Uterus (tissue), 4 donors: ENCODE data around the gene EEF1AKMT3. TPM values are rescaled to one million over a fixed set of nuclear protein-coding genes. Genes with fewer than 3 reads are reported as not detected.

ENCODE experiments used
- DNase-seq, 2 donors: peaks; one replicate each; pipeline ENCODE4 v3.0.0-alpha.2; 2019 to 2020
- H3K27ac ChIP-seq, 2 donors: fragments of 200-600 bp; sonication (generic); 1 replicate in 1 of 2; 2 replicates in 1 of 2; pipeline ENCODE4 v1.5.1; 2016 to 2018
- H3K27me3 ChIP-seq, 2 donors: fragments of 200-600 bp; sonication (generic); one replicate each; pipeline ENCODE4 v1.5.1; 2018 to 2019; ENCODE audit warnings: control low read depth in 1 of 2
- H3K36me3 ChIP-seq, 2 donors: fragments of 200-600 bp; sonication (generic); one replicate each; pipeline ENCODE4 v1.5.1; 2019; ENCODE audit warnings: control low read depth in 1 of 2
- H3K4me1 ChIP-seq, 2 donors: fragments of 200-600 bp; sonication (generic); one replicate each; pipeline ENCODE4 v1.5.1; 2018 to 2019; ENCODE audit warnings: control low read depth in 1 of 2
- H3K4me3 ChIP-seq, 2 donors: fragments of 200-600 bp; sonication (generic); 1 replicate in 1 of 2; 2 replicates in 1 of 2; pipeline ENCODE4 v1.5.1; 2018 to 2019; ENCODE audit warnings: mild to moderate bottlenecking in 1 of 2
- H3K9me3 ChIP-seq, 2 donors: fragments of 200-600 bp; sonication (generic); one replicate each; pipeline ENCODE4 v1.5.1; 2019; ENCODE audit warnings: control low read depth in 1 of 2
- POLR2A ChIP-seq, 2 donors: fragments of 450-650 bp; IDR thresholded peaks; one replicate each; pipeline ENCODE4 v1.6.1; 2016; ENCODE audit warnings: antibody characterized with exemption in 2 of 2, mild to moderate bottlenecking in 1 of 2, moderate library complexity in 1 of 2
- intact Hi-C: fragments of 100-400 bp; cut with DNase I; formaldehyde crosslinking; loops from one replicate; pipeline ENCODE4 v1.15.1; 2023; ENCODE audit warnings: low total_unique reads
- total RNA-seq, 4 donors: library from RNA; depleted of rRNA in 3 of 4; stranded (reverse); fragments of >200 nt in 3 of 4; gene quantifications; one replicate each; pipeline versions ENCODE4 v1.1.0 to v1.2.4, GENCODE V29; 2014 to 2023
- TF ChIP-seq, protein P1 (sequence below), 4 experiments: fragments of 200-600 bp in 2 of 4; fragments of 450-650 bp in 2 of 4; sonication (generic) in 2 of 4; IDR thresholded peaks; one replicate each; pipeline ENCODE4 v1.5.1; 2016 to 2019; ENCODE audit warnings: antibody characterized with exemption in 4 of 4, mild to moderate bottlenecking in 2 of 4, moderate library complexity in 1 of 4
- donor health status: DM: yes; HTN: yes; CAD: no.

Gene EEF1AKMT3
- total RNA-seq, 4 donors from 2014 or later, result 2.3 to 15.5 (median 11.5) TPM

DNA sequence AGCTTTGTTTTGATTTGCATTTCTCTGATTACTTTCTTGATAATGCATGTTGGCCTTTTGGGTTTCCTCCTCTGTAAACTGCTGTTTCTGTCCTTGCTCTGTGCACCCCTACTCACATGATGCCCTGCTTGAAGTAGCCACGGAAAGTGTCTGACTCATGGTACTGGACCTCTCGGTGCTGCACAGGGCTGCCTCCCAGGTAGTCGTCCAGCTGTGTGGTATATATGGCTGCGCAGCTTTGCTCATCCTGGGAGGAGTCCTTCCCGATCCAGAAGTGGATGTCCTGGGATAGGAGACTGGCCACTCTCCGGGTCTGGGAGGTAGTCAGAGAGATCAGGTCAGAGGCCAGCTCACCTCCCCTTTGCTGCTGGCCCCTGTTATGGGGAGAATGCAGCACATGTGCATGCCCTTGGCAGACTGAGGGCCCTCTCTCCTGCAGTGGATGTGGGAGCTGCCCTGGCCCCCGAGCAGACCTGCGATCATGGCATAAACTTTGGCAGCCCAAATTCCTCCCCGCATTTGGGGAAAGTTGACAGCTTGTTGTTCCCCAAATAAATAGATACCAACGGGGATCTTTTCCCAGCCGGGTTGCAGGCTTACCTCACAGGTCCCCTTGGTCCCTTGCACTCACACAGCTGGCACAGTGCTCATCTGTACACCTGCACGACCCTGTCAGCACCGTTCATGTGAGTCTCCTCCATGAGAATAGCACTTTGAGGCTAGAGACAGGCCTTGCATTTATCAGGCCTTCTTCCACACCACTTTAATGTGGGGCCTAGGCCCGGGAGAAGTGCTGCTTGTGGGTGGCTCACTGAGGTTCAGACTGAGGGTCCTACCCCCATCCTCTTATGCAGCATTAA is 40.9 kb downstream of the EEF1AKMT3 start:
- TF ChIP-seq POLR2A (IDR thresholded peaks at IDR 0.05), result no peak
- TF ChIP-seq, protein P1, sequence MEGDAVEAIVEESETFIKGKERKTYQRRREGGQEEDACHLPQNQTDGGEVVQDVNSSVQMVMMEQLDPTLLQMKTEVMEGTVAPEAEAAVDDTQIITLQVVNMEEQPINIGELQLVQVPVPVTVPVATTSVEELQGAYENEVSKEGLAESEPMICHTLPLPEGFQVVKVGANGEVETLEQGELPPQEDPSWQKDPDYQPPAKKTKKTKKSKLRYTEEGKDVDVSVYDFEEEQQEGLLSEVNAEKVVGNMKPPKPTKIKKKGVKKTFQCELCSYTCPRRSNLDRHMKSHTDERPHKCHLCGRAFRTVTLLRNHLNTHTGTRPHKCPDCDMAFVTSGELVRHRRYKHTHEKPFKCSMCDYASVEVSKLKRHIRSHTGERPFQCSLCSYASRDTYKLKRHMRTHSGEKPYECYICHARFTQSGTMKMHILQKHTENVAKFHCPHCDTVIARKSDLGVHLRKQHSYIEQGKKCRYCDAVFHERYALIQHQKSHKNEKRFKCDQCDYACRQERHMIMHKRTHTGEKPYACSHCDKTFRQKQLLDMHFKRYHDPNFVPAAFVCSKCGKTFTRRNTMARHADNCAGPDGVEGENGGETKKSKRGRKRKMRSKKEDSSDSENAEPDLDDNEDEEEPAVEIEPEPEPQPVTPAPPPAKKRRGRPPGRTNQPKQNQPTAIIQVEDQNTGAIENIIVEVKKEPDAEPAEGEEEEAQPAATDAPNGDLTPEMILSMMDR (IDR thresholded peaks at IDR 0.05), result no peak
- H3K4me3 ChIP-seq, result no peak overlapping the region
- H3K27me3 ChIP-seq, result no peaks in the 10 kb centered on the region
- no peaks in the 10 kb centered on the region for H3K36me3 ChIP-seq
- intact Hi-C loops, result no loop called here
- H3K4me1 ChIP-seq, result peaks cover 0 to 14% of the 10 kb centered on the region in 2 donors
- no peaks in the 10 kb centered on the region for H3K9me3 ChIP-seq
- H3K27ac ChIP-seq, result no peak overlapping the region
- DNase-seq, result no peak

DNA sequence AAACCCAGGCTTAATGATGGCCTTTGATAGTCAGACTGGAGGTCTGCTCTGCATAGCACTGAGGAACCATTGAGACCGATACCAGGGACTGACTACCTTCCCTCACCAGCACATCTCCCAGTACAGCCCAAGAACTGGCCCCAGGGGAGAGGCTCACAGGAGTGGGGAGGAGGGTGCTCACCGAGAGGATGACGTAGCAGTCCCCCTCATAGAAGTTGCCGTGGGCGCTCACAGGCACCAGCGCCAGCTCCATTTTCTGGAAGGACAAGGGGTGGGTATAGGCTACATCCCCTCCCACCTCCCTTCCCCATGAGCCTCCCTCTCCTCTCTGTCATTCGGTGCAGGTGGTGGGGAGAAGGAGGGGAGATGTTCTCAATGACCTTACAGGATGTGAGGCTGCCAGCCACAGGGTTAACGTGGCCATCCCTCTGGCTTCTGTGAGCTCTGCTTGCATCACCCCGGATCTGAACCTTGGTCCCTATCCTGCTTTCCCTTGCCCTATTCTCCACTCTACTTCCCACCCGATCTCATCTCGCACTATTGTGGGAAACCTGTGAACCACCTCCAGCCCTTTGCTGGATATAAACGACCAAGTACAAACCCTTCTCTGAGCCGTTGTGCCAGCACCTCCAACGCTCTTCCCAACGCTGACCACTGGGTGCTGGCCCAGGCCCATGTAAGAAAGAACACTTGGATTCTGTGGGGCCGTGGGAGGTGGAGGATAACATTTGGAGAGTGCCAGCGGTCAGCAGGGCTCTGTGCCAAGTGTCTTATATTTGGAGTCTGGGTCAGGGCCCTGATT is 41.8 kb downstream of the EEF1AKMT3 start:
- intact Hi-C loops, result no loop called here
- Histone ChIP-seq H3K27ac (peak overlapping the region in 1 of 2 donors; percentile 43), H3K9me3 (no peaks in the 10 kb centered on the region), H3K4me3 (no peak overlapping the region), H3K27me3 (no peaks in the 10 kb centered on the region), H3K36me3 (no peaks in the 10 kb centered on the region), H3K4me1 (peaks cover 0 to 14% of the 10 kb centered on the region in 2 donors)
- TF ChIP-seq POLR2A (IDR thresholded peaks at IDR 0.05), result no peak
- TF ChIP-seq, protein P1 (IDR thresholded peaks at IDR 0.05), result peak in 2 of 4 experiments; percentile 5 to 15
- peak; percentile 44 to 58 for DNase-seq

DNA sequence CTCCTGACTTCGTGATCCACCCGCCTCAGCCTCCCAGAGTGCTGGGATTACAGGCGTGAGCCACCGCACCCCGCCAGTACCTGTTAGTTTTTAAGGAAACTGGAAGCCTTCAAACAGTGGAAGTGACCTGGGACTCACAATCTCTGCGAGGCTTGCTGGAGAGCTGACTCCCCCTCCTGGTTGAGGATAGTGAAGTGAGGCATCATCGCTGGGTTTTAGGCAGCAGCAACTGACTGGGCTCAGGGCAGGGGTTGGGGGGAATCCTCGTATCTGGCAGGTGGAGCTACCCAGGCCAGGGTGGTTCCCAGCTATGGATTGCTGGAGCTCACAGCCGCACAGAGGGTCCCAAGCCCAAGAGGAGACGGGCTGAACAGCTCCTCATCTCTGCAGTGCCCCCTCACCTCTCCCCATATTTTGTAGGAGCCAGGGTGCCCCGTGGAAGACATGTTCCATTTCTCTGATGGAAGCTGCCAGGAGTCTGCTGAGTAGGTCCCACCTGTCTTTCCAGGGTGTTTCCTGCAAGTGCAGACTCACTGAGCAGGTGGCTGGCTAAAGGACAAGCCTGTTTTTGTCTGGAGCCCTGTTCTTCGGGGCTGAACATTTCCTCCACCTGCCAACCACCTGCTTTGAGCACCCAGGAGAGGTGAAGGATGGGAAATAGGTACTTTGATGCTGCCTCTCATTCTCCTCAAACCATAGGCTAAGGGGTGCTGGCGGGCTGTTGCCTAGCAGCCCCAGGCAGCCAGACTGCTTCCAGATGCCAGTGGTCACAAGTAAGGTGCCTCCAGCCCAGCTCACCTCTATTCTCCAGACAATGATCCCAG is 43.0 kb downstream of the EEF1AKMT3 start:
- H3K36me3 ChIP-seq, result no peaks in the 10 kb centered on the region
- no peak overlapping the region for H3K4me3 ChIP-seq
- no peaks in the 10 kb centered on the region for H3K9me3 ChIP-seq
- no peaks in the 10 kb centered on the region for H3K27me3 ChIP-seq
- intact Hi-C loops, result no loop called here
- no peak for TF ChIP-seq POLR2A (IDR thresholded peaks at IDR 0.05)
- TF ChIP-seq, protein P1 (IDR thresholded peaks at IDR 0.05), result no peak
- DNase-seq, result no peak
- peaks cover 0 to 14% of the 10 kb centered on the region in 2 donors for H3K4me1 ChIP-seq
- peak overlapping the region in 1 of 2 donors; percentile 28 for H3K27ac ChIP-seq

DNA sequence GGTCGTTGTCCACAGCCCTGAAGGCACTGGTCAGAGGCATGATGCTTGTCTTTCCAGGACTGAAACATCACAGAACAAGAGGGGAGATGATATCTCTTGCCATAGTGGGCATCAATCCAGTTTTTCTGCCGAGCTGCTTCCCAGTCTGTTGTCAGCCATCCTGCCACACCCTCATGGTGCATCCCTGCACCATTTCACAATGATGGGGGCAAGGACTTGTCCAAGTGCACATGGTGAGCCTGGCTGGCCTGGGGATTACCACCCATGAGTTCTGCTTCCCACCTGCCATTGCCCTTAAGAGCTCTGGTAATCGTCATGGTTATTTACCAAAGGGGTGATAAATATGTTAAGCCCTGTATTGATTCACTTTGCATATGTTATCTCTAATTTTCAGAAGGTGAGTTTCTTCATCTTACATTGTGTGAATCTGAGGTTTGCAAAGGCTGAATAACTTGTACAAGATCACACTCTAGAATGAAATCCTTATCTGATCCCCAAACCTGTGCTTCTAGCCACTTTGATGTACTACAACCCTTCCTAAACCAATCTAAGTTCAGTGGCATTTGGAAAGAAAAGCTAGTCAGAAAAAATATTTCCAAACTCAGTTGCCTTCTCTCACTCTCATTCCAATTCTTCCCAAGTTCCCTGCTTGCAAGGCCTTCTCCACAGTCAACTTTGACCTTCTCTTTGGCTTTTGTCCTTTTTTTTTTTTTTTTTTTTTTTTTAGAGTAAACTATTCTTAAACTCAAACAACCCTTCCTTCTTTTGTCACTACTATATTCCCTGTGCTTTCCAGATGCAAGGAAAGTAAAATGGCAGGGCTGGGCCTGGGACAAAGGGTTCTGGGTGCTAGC is 43.8 kb downstream of the EEF1AKMT3 start:
- no peak overlapping the region for H3K4me3 ChIP-seq
- intact Hi-C loops, result no loop called here
- H3K27ac ChIP-seq, result peak overlapping the region; percentile 9 to 15

More for the DNA sequence above, 43.8 kb downstream of the EEF1AKMT3 start:
- TF ChIP-seq, protein P1 (IDR thresholded peaks at IDR 0.05), result no peak
- TF ChIP-seq POLR2A (IDR thresholded peaks at IDR 0.05), result no peak
- Histone ChIP-seq H3K36me3 (no peaks in the 10 kb centered on the region), H3K27me3 (no peaks in the 10 kb centered on the region), H3K4me1 (peaks cover 0 to 14% of the 10 kb centered on the region in 2 donors), H3K9me3 (no peaks in the 10 kb centered on the region)
- DNase-seq, result no peak
